PC-3 (cell line): ENCODE results near the gene FLNC. TPM values are rescaled to one million over a fixed set of nuclear protein-coding genes. Genes with fewer than 3 reads are reported as not detected.
A peak's percentile ranks its signal among the peaks of the same experiment; 100 is the strongest.

Experiments
- ATAC-seq: fragments of 200-7000 bp; cut with Tn5 transposase; 2 replicates; pipeline ENCODE4 v1.9.1; 2020; ENCODE audit warnings: mild to moderate bottlenecking, moderate library complexity
- BruUV-seq: library from RNA; stranded (reverse); fragments of 400-500 nt; replicated peaks from 2 replicates; lab custom pipeline; 2021; lab: Mats Ljungman, UMichigan
- CTCF ChIA-PET: fragments of 300-600 bp; sonication (Branson Sonifier 250); formaldehyde crosslinking; loops from one replicate; lab custom pipeline; 2022; ENCODE audit warnings: antibody characterized with exemption; lab: Charles Lee
- POLR2A ChIA-PET: fragments of 300-600 bp; sonication (Branson Sonifier 250); formaldehyde crosslinking; loops from one replicate; lab custom pipeline; 2022; ENCODE audit warnings: antibody characterized with exemption; ENCODE audit not compliant: unreplicated experiment; lab: Charles Lee
- DNase-seq: peaks from one replicate; pipeline ENCODE4 v3.0.0-alpha.2; 2015
- H2AFZ ChIP-seq: fragments of 300-600 bp; sonication (generic); 2 replicates; pipeline ENCODE4 v1.6.0; 2016; ENCODE audit warnings: antibody characterized with exemption, low read length
- H3F3A ChIP-seq: fragments of 300-600 bp; sonication (generic); one replicate; pipeline ENCODE4 v1.6.0; 2017; ENCODE audit warnings: antibody characterized with exemption, low read length, control low read depth, mild to moderate bottlenecking; ENCODE audit not compliant: unreplicated experiment
- H3K27ac ChIP-seq: fragments of 300-600 bp; sonication (generic); 2 replicates; pipeline ENCODE4 v1.5.1; 2016; ENCODE audit warnings: mild to moderate bottlenecking, low read length
- H3K27me3 ChIP-seq: fragments of 300-600 bp; sonication (generic); 2 replicates; pipeline ENCODE4 v1.6.1; 2016; ENCODE audit warnings: low read length, mixed read lengths
- H3K36me3 ChIP-seq: fragments of 300-600 bp; sonication (generic); 2 replicates; pipeline ENCODE4 v1.6.1; 2016; ENCODE audit warnings: low read depth, mixed run types, low read length, mixed read lengths
- H3K4me1 ChIP-seq: fragments of 300-600 bp; sonication (generic); 2 replicates; pipeline ENCODE4 v1.5.1; 2016; ENCODE audit warnings: low read length; ENCODE audit not compliant: insufficient read depth
- H3K4me2 ChIP-seq: fragments of 300-600 bp; sonication (generic); 2 replicates; pipeline ENCODE4 v1.6.0; 2016; ENCODE audit warnings: low read length
- H3K4me3 ChIP-seq: fragments of 300-600 bp; sonication (generic); 2 replicates; pipeline ENCODE4 v1.5.1; 2016; ENCODE audit warnings: mild to moderate bottlenecking, low read length, mixed read lengths
- H3K79me2 ChIP-seq: fragments of 300-600 bp; sonication (generic); 2 replicates; pipeline ENCODE4 v1.6.1; 2017; ENCODE audit warnings: low read length, mixed read lengths
- H3K9ac ChIP-seq: fragments of 300-600 bp; sonication (generic); 2 replicates; pipeline ENCODE4 v1.6.0; 2016; ENCODE audit warnings: mild to moderate bottlenecking, low read length
- H3K9me2 ChIP-seq: fragments of 300-600 bp; sonication (generic); replicated peaks from 2 replicates; pipeline ENCODE4 v1.6.1; 2016; ENCODE audit warnings: mixed run types, low read length, mixed read lengths
- H3K9me3 ChIP-seq: fragments of 300-600 bp; sonication (generic); 2 replicates; pipeline ENCODE4 v1.6.1; 2016; ENCODE audit warnings: low read length, mixed read lengths
- H4K20me1 ChIP-seq: fragments of 300-600 bp; sonication (generic); 2 replicates; pipeline ENCODE4 v1.6.1; 2016; ENCODE audit warnings: low read length, mixed read lengths
- EZH2 ChIP-seq: fragments of 300-600 bp; sonication (generic); IDR thresholded peaks from one replicate; pipeline ENCODE4 v1.6.1; 2017; ENCODE audit warnings: antibody characterized with exemption, mild to moderate bottlenecking, low read length; ENCODE audit not compliant: unreplicated experiment
- EZH2phosphoT487 ChIP-seq: fragments of 300-600 bp; sonication (generic); IDR thresholded peaks from 2 replicates; pipeline ENCODE4 v1.6.1; 2018; ENCODE audit warnings: mild to moderate bottlenecking, antibody characterized with exemption, low read length, borderline replicate concordance
- intact Hi-C: fragments of 100-400 bp; cut with micrococcal nuclease; formaldehyde crosslinking; loops from 2 replicates; pipeline ENCODE4 v1.9.0; 2023
- total RNA-seq: library from RNA; depleted of rRNA; stranded (reverse); fragments of >200 nt; gene quantifications from 2 replicates; pipeline ENCODE4 v1.2.3, GENCODE V29; 2014
- TF ChIP-seq, protein P1 (sequence below): fragments of 300-600 bp; sonication (generic); conservative IDR thresholded peaks from 2 replicates; pipeline ENCODE4 v1.5.1; 2017; ENCODE audit warnings: antibody characterized with exemption, low read depth, mild to moderate bottlenecking, low read length

FLNC gene
- total RNA-seq, 1 experiment from 2014 or later: 88.7 TPM

DNA sequence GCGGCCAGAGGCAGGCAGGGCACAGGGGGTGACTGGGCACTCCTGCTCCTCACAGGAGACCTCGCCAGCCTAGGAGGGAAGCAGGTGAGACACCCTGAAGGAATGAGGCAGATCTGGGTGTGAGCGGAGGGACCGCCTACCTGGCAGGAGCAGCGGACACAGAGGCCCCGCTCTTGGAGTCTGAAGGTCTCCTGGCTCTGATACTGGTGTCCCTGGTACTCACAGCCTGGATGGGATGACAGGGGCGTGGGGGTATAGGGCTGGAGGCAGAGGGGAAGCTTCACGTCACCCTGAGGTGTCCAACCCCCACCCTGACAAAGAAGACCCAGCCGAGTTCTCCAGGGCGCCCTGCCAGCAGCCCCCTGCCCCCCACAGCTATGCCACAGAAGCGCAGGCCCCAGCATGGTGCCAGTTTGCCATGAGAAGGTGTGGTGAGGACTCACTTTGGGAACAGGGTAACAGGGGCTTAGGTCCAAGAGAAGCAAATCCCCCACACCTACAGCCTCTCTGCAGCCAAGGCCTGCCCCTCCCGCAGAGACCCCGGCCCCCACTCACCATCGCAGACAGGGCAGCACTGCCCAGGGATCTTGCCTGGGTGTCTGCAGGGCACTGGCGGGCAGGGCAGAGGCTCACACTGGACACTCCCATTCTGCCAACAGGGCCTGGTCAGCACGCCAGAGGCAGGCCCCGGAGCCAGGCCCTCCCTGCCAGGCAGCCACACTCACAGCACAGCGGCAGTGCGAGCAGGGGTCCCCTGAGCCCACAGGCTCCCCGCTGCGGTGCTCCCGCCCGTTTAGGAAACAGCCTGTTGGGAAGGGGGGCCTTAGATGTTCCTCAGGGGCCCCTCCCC lies 63.3 kb downstream of the FLNC start:
- ATAC-seq (peak; percentile 75), DNase-seq (peak; percentile 92)
- Histone ChIP-seq H3K27ac (peak overlapping the region; percentile 57), H3K9me3 (no peaks in the 10 kb centered on the region), H3F3A (no peaks in the 10 kb centered on the region), H3K9me2 (no peaks in the 10 kb centered on the region), H3K9ac (no peak overlapping the region), H3K27me3 (no peaks in the 10 kb centered on the region), H2AFZ (peak overlapping the region; percentile 24; the same call in 1 of the 2 replicates), H4K20me1 (no peaks in the 10 kb centered on the region), H3K4me2 (peak overlapping the region; percentile 79), H3K79me2 (no peaks in the 10 kb centered on the region), H3K36me3 (no peaks in the 10 kb centered on the region), H3K4me1 (peaks cover 35% of the 10 kb centered on the region), H3K4me3 (peak overlapping the region; percentile 30; the same call in 1 of the 2 replicates)
- CTCF ChIA-PET: no interaction called here
- BruUV-seq: TSS peak; percentile 68
- intact Hi-C loops: no loop called here
- POLR2A ChIA-PET: interaction anchor here (0.5 kb wide), 1 partner anchor 15 kb away, joined by 10 read pairs; no protein-coding TSS in a partner anchor
- TF ChIP-seq EZH2: no peak
- TF ChIP-seq, protein P1, sequence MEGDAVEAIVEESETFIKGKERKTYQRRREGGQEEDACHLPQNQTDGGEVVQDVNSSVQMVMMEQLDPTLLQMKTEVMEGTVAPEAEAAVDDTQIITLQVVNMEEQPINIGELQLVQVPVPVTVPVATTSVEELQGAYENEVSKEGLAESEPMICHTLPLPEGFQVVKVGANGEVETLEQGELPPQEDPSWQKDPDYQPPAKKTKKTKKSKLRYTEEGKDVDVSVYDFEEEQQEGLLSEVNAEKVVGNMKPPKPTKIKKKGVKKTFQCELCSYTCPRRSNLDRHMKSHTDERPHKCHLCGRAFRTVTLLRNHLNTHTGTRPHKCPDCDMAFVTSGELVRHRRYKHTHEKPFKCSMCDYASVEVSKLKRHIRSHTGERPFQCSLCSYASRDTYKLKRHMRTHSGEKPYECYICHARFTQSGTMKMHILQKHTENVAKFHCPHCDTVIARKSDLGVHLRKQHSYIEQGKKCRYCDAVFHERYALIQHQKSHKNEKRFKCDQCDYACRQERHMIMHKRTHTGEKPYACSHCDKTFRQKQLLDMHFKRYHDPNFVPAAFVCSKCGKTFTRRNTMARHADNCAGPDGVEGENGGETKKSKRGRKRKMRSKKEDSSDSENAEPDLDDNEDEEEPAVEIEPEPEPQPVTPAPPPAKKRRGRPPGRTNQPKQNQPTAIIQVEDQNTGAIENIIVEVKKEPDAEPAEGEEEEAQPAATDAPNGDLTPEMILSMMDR: no peak
- TF ChIP-seq EZH2phosphoT487: no peak

DNA sequence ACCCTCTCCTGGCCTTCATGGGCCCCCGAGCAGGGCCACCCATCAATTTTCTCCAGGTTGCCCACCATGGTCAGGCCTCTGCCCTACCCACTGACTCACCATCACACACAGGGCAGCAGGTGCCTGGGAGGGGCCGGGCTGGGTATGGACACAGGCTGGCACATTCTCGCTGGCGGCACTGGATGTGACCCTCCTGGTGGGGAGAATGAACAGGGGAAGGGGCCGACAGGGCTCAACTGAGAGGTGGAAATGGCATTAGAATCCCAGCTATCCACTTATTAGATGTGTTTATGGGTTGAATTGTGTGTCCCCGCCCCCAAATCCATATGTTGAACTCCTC lies 63.9 kb downstream of the FLNC start:
- Histone ChIP-seq H3K36me3 (no peaks in the 10 kb centered on the region), H3K27ac (no peak overlapping the region), H3K9me2 (no peaks in the 10 kb centered on the region), H3K9me3 (no peaks in the 10 kb centered on the region), H2AFZ (no peak overlapping the region), H3K9ac (no peak overlapping the region), H3K79me2 (no peaks in the 10 kb centered on the region), H3K4me2 (no peak overlapping the region), H3K4me1 (peaks cover 30% of the 10 kb centered on the region), H3F3A (no peaks in the 10 kb centered on the region), H4K20me1 (no peaks in the 10 kb centered on the region), H3K27me3 (no peaks in the 10 kb centered on the region), H3K4me3 (no peak overlapping the region)
- ATAC-seq (no peak), DNase-seq (no peak)
- POLR2A ChIA-PET: no interaction called here
- intact Hi-C loops: no loop called here
- no TSS peak for BruUV-seq
- CTCF ChIA-PET: no interaction called here
- TF ChIP-seq EZH2 (no peak), EZH2phosphoT487 (no peak)
- TF ChIP-seq, protein P1: no peak

DNA sequence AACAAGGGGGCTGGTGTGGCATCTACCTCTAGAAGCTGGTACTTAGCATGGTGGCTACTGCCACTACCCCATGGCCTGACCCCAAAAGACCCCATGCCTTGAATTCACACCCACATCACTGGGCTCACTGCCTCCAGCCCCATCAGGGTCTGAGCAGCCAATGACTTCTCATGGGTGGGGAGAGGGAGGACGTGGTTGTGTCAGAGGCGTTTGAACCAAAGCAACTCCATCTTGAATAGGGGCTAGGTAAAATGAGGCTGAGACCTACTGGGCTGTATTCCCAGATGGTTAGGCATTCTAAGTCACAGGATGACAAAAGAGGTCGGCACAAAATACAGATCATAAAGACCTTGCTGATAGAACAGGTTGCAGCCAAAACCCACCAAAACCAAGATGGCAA lies 65.1 kb downstream of the FLNC start:
- H3K4me1 ChIP-seq: peaks cover 23% of the 10 kb centered on the region
- no peak overlapping the region for H2AFZ ChIP-seq
- H3K36me3 ChIP-seq: no peaks in the 10 kb centered on the region
- H3K9ac ChIP-seq: no peak overlapping the region
- H3K4me2 ChIP-seq: no peak overlapping the region
- no peak overlapping the region for H3K4me3 ChIP-seq
- H4K20me1 ChIP-seq: no peaks in the 10 kb centered on the region
- H3K27ac ChIP-seq: no peak overlapping the region
- H3K27me3 ChIP-seq: no peaks in the 10 kb centered on the region
- H3K79me2 ChIP-seq: no peaks in the 10 kb centered on the region
- ChIA-PET POLR2A (no interaction called here), CTCF (no interaction called here)
- H3K9me2 ChIP-seq: no peaks in the 10 kb centered on the region
- H3K9me3 ChIP-seq: no peaks in the 10 kb centered on the region
- H3F3A ChIP-seq: no peaks in the 10 kb centered on the region
- intact Hi-C loops: no loop called here
- BruUV-seq: no TSS peak
- DNase-seq (no peak), ATAC-seq (no peak)
- TF ChIP-seq EZH2 (no peak), EZH2phosphoT487 (no peak)
- TF ChIP-seq, protein P1: no peak
